Measurements from ENCODE around the gene ARMC9. TPM values are rescaled to one million over a fixed set of nuclear protein-coding genes. Genes with fewer than 3 reads are reported as not detected.

The ARMC9 gene
- total and polyA plus RNA-seq, 4 donors = 20.5 to 51.6 (median 38.6) TPM

GRCh38 chr2:231172025-231172424 lies 26.4 kb upstream of the ARMC9 start:
- Histone ChIP-seq H3K4me1 (ENCODE audit: control insufficient read depth in 5 of 5, insufficient read depth in 5 of 5, low read length in 5 of 5) (peaks cover 0 to 11% (median 0%) of the 10 kb centered on the region in 5 donors), H3K9me3 (ENCODE audit: control insufficient read depth in 4 of 4, insufficient read depth in 3 of 4, low read length in 3 of 4) (no peaks in the 10 kb centered on the region), H3K27ac (ENCODE audit: low read depth in 1 of 2, low read length in 1 of 2) (no peak overlapping the region), H3K9ac (ENCODE audit: insufficient read depth in 1 of 2, low read length in 2 of 2) (no peak overlapping the region), H3K36me3 (ENCODE audit: control insufficient read depth in 4 of 4, insufficient read depth in 4 of 4, low read length in 4 of 4) (peaks cover 13 to 23% (median 23%) of the 10 kb centered on the region in 4 donors), H3K27me3 (ENCODE audit: control insufficient read depth in 3 of 3, insufficient read depth in 3 of 3, low read length in 2 of 3) (no peaks in the 10 kb centered on the region), H3K4me3 (no peak overlapping the region)
- DNase-seq (no peak), ATAC-seq (ENCODE audit: insufficient read depth, low FRiP score) (no peak)
- TF ChIP-seq CTCF (IDR thresholded peaks at IDR 0.05; ENCODE audit: control extremely low read depth, extremely low read depth) = no peak
- WGBS, 2 donors = 70 to 94% methylated on average over 3 of the region's 3 CpGs

- ATAC-seq (ENCODE audit: insufficient read depth, low FRiP score) (no peak), DNase-seq (no peak)
- Histone ChIP-seq H3K4me3 (no peak overlapping the region), H3K9me3 (ENCODE audit: control insufficient read depth in 4 of 4, insufficient read depth in 3 of 4, low read length in 3 of 4) (no peaks in the 10 kb centered on the region), H3K4me1 (ENCODE audit: control insufficient read depth in 5 of 5, insufficient read depth in 5 of 5, low read length in 5 of 5) (peaks cover 0 to 10% (median 0%) of the 10 kb centered on the region in 5 donors), H3K36me3 (ENCODE audit: control insufficient read depth in 4 of 4, insufficient read depth in 4 of 4, low read length in 4 of 4) (peaks cover 7 to 19% (median 18%) of the 10 kb centered on the region in 4 donors), H3K9ac (ENCODE audit: insufficient read depth in 1 of 2, low read length in 2 of 2) (no peak overlapping the region), H3K27ac (ENCODE audit: low read depth in 1 of 2, low read length in 1 of 2) (no peak overlapping the region), H3K27me3 (ENCODE audit: control insufficient read depth in 3 of 3, insufficient read depth in 3 of 3, low read length in 2 of 3) (peaks cover 0 to 2% (median 0%) of the 10 kb centered on the region in 3 donors)
- WGBS, 2 donors = 28 to 41% methylated on average over 2 of the region's 2 CpGs
- TF ChIP-seq CTCF (IDR thresholded peaks at IDR 0.05; ENCODE audit: control extremely low read depth, extremely low read depth) = no peak
Measured at GRCh38 chr2:231174211-231174651, 24.2 kb upstream of the ARMC9 start.

GRCh38 chr2:231176066-231176465 lies 22.4 kb upstream of the ARMC9 start:
- TF ChIP-seq CTCF (IDR thresholded peaks at IDR 0.05; ENCODE audit: control extremely low read depth, extremely low read depth) = no peak
- H3K9ac ChIP-seq (ENCODE audit: insufficient read depth in 1 of 2, low read length in 2 of 2) = no peak overlapping the region
- H3K4me1 ChIP-seq (ENCODE audit: control insufficient read depth in 5 of 5, insufficient read depth in 5 of 5, low read length in 5 of 5) = peaks cover 0 to 4% (median 0%) of the 10 kb centered on the region in 5 donors
- no peak for DNase-seq
- 77 to 89% methylated on average over 2 of the region's 2 CpGs for WGBS, 2 donors
- H3K4me3 ChIP-seq = no peak overlapping the region
- no peak overlapping the region for H3K27ac ChIP-seq (ENCODE audit: low read depth in 1 of 2, low read length in 1 of 2)
- peaks cover 0 to 7% (median 0%) of the 10 kb centered on the region in 3 donors for H3K27me3 ChIP-seq (ENCODE audit: control insufficient read depth in 3 of 3, insufficient read depth in 3 of 3, low read length in 2 of 3)
- H3K36me3 ChIP-seq (ENCODE audit: control insufficient read depth in 4 of 4, insufficient read depth in 4 of 4, low read length in 4 of 4) = peaks cover 5 to 14% (median 11%) of the 10 kb centered on the region in 4 donors
- H3K9me3 ChIP-seq (ENCODE audit: control insufficient read depth in 4 of 4, insufficient read depth in 3 of 4, low read length in 3 of 4) = no peaks in the 10 kb centered on the region
- no peak for ATAC-seq (ENCODE audit: insufficient read depth, low FRiP score)

Measured in lung (tissue), 12 donors.